ENCODE measurements around the gene SAT2. TPM values are rescaled to one million over a fixed set of nuclear protein-coding genes. Genes with fewer than 3 reads are reported as not detected.
A peak's percentile ranks its signal among the peaks of the same experiment; 100 is the strongest.
"Not testable (repeated sequence)": the region's sequence is repeated elsewhere in the genome, so short reads cannot be mapped to it uniquely, and the experiment has no call there.

Gene SAT2
- total RNA-seq, 2 experiments from 2014 or later, result 14.3 to 16.9 TPM

DNA sequence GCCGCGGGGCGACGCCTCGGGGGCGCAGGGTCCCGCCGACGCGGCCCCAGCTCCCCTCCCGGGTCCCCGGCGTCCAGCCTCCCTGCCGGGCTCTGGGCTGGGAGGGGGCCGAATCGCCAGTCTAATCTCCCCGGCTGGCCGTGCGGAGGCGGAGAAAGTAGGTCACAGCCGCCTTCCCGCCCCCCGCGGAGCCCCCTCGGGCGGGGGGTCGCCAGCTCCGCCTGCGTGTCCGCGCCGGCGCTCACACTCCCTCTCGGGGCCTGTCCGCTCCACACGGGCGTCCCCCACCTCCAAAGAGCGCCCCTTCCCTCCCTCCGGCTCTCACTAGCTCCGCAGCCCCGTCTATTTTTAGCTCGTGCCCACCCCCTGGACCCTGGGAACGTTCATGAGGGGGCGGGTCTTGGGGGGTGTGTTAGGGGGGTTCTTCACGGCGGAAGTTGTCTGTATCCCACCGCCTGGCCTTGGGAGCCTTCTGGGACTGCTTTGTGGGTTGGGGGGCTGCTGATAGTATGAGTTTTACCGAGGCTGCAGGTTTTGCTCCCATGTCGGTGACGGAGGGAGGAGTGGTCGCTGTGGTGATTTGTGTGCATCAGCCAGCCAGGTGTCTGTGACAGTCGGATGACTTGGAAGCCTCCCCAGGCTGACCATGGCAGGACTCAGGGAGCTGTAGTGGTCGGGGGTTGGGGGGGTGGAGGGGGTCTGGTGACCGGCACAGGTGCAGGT, 24.2 kb upstream of the SAT2 start:
- intact Hi-C loops (cut with micrococcal nuclease), result loop anchor here (5.0 kb wide), 1 partner anchor 65 kb away; the partner anchor contains the start of gene DNAH2
- H3K36me3 Mint-ChIP-seq (ENCODE audit: low read depth), result no peaks in the 10 kb centered on the region
- peaks cover 22% of the 10 kb centered on the region for H3K27me3 Mint-ChIP-seq (ENCODE audit: low read depth)
- peak overlapping the region; percentile 22 for H3K4me3 Mint-ChIP-seq
- no peak overlapping the region for H3K27ac Mint-ChIP-seq
- peaks cover 18% of the 10 kb centered on the region for H3K4me1 Mint-ChIP-seq (ENCODE audit: low read depth)
- H3K9me3 Mint-ChIP-seq, result no peaks in the 10 kb centered on the region
- CTCF ChIA-PET, result interaction anchor here (0.5 to 2.9 kb wide), 3 partner anchors 21 to 35 kb away, joined by 3 to 20 read pairs (median 12); partner anchors contain the start of genes SHBG, TP53 and WRAP53
- DNase-seq, result no peak

- peak overlapping the region; percentile 62 for H3K4me3 Mint-ChIP-seq
- no peaks in the 10 kb centered on the region for H3K36me3 Mint-ChIP-seq (ENCODE audit: low read depth)
- CTCF ChIA-PET, result interaction anchor here (2.4 to 2.9 kb wide), 2 partner anchors 20 to 36 kb away, joined by 12 to 20 read pairs; partner anchors contain the start of genes SHBG, TP53 and WRAP53
- intact Hi-C loops (cut with micrococcal nuclease), result loop anchor here (5.0 kb wide), 1 partner anchor 66 kb away; the partner anchor contains the start of gene DNAH2
- peaks cover 22% of the 10 kb centered on the region for H3K27me3 Mint-ChIP-seq (ENCODE audit: low read depth)
- H3K9me3 Mint-ChIP-seq, result no peaks in the 10 kb centered on the region
- no peak for DNase-seq
- peaks cover 18% of the 10 kb centered on the region for H3K4me1 Mint-ChIP-seq (ENCODE audit: low read depth)
- H3K27ac Mint-ChIP-seq, result no peak overlapping the region
Measured at GRCh38 chr17:7651097-7651664, 23.6 kb upstream of the SAT2 start.

DNA sequence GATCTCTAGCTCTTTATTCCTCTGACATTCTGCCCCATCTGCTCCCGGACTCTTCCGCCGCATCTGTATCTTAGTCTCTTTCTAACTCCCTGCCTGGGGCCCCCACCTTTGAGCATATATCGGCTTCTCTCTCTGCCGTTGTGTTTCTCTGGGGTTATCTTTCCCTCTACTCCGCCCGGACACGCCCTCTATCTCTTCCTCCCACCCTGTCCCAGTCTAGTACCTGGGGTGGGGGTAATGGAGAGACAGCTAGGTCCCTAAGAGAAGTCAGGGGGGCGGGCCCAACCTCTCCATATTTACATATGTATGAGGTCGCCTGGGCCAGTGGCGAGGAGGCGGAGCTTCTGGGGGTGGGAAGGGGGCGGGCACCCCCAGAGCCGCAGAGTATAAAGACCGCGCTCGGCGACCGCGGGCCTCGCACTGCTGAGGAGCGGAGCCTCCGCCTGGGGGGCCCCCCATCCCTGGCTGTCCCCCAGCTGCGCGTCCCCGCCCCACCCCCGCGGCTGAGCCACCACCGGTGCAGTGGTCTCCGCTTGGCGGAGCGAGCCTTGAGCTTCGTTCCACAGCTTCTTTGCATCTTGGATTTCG, 23.0 kb upstream of the SAT2 start, which contains the start of gene ATP1B2:
ATP1B2 (plus strand) TSS at position 418 of the 588 bp plus-strand sequence. CDS start 593 bp downstream, outside the sequence.
- peak; percentile 78 for DNase-seq
- H3K36me3 Mint-ChIP-seq (ENCODE audit: low read depth), result no peaks in the 10 kb centered on the region
- peak within 1 kb of the TSS; percentile 62 for H3K4me3 Mint-ChIP-seq
- no peak within 1 kb of the TSS for H3K27ac Mint-ChIP-seq
- peaks cover 18% of the 10 kb centered on the region for H3K4me1 Mint-ChIP-seq (ENCODE audit: low read depth)
- H3K9me3 Mint-ChIP-seq, result no peaks in the 10 kb centered on the region
- CTCF ChIA-PET, result interaction anchor here (2.4 to 2.9 kb wide), 2 partner anchors 19 to 37 kb away, joined by 12 to 20 read pairs; partner anchors contain the start of genes SHBG, TP53 and WRAP53
- peaks cover 22% of the 10 kb centered on the region for H3K27me3 Mint-ChIP-seq (ENCODE audit: low read depth)
- intact Hi-C loops (cut with micrococcal nuclease), result loop anchor here (1.0 to 5.0 kb wide), 2 partner anchors 35 to 67 kb away; partner anchors contain the start of gene DNAH2

DNA sequence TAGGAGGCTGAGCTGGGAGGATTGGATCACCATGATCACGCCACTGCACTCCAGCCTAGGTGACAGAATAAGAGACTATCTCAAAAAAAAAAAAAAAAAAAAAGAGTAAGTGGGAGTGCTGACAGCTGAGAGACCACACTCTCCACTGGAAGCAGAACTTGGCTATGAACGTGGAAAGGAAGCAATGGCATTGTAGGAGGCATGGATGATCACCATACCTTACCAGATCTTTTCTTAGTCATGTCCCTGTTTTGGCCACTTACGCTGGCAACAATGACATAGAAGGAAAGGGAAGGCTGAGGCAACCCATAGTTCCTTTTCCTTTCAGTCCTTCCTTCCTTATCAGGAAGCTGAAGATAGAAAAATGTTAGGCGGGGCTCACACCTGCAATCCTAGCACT, 19.4 kb upstream of the SAT2 start:
- H3K4me3 Mint-ChIP-seq, result no peak overlapping the region
- DNase-seq, result no peak
- H3K27ac Mint-ChIP-seq, result no peak overlapping the region
- intact Hi-C loops (cut with micrococcal nuclease), result no loop called here
- no peaks in the 10 kb centered on the region for H3K36me3 Mint-ChIP-seq (ENCODE audit: low read depth)
- H3K4me1 Mint-ChIP-seq (ENCODE audit: low read depth), result peaks cover 25% of the 10 kb centered on the region
- H3K27me3 Mint-ChIP-seq (ENCODE audit: low read depth), result peaks cover 16% of the 10 kb centered on the region
- H3K9me3 Mint-ChIP-seq, result no peaks in the 10 kb centered on the region
- CTCF ChIA-PET, result interaction anchor here (0.6 kb wide), 1 partner anchor 12 kb away, joined by 3 read pairs; no protein-coding TSS in a partner anchor

GRCh38 chr17:7646457-7646856, 18.8 kb upstream of the SAT2 start:
- intact Hi-C loops (cut with micrococcal nuclease), result no loop called here
- Mint-ChIP-seq H3K4me3 (no peak overlapping the region), H3K4me1 (ENCODE audit: low read depth) (peaks cover 25% of the 10 kb centered on the region), H3K27ac (no peak overlapping the region), H3K9me3 (peaks cover 1% of the 10 kb centered on the region), H3K27me3 (ENCODE audit: low read depth) (peaks cover 13% of the 10 kb centered on the region), H3K36me3 (ENCODE audit: low read depth) (no peaks in the 10 kb centered on the region)
- no peak for DNase-seq
- CTCF ChIA-PET, result interaction anchor here (0.6 kb wide), 1 partner anchor 12 kb away, joined by 3 read pairs; no protein-coding TSS in a partner anchor

- H3K9me3 Mint-ChIP-seq, result peaks cover 1% of the 10 kb centered on the region
- no peaks in the 10 kb centered on the region for H3K36me3 Mint-ChIP-seq (ENCODE audit: low read depth)
- no peak overlapping the region for H3K4me3 Mint-ChIP-seq
- H3K27ac Mint-ChIP-seq, result no peak overlapping the region
- DNase-seq, result no peak
- CTCF ChIA-PET, result no interaction called here
- peaks cover 11% of the 10 kb centered on the region for H3K4me1 Mint-ChIP-seq (ENCODE audit: low read depth)
- intact Hi-C loops (cut with micrococcal nuclease), result no loop called here
- H3K27me3 Mint-ChIP-seq (ENCODE audit: low read depth), result peaks cover under 1% of the 10 kb centered on the region
Measured at GRCh38 chr17:7644775-7645174, 17.2 kb upstream of the SAT2 start.

DNA sequence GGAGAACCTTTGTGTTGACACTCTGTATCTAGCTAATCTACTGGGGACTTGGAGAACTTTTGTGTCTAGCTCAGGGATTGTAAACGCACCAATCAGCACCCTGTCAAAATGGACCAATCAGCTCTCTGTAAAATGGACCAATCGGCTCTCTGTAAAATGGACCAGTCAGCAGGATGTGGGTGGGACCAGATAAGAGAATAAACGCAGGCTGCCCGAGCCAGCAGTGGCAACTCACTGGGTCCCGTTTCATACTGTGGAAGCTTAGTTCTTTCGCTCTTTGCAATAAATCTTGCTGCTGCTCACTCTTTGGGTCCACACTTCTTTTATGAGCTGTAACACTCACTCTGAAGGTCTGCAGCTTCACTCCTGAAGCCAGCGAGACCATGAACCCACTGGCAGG, 14.0 kb upstream of the SAT2 start:
- H3K27me3 Mint-ChIP-seq (ENCODE audit: low read depth); H3K9me3 Mint-ChIP-seq; H3K36me3 Mint-ChIP-seq (ENCODE audit: low read depth); intact Hi-C loops (cut with micrococcal nuclease); H3K4me1 Mint-ChIP-seq (ENCODE audit: low read depth): not testable (repeated sequence)
- Mint-ChIP-seq H3K4me3 (peak overlapping the region; percentile 69), H3K27ac (peak overlapping the region; percentile 54)
- DNase-seq, result peak; percentile 46
- CTCF ChIA-PET, result interaction anchor here (0.6 to 2.0 kb wide), 6 partner anchors 9 to 48 kb away, joined by 3 to 13 read pairs (median 3); partner anchors contain the start of gene TP53

- Mint-ChIP-seq H3K36me3 (ENCODE audit: low read depth) (no peaks in the 10 kb centered on the region), H3K27me3 (ENCODE audit: low read depth) (no peaks in the 10 kb centered on the region), H3K27ac (no peak overlapping the region), H3K4me3 (no peak overlapping the region), H3K4me1 (ENCODE audit: low read depth) (peaks cover 10% of the 10 kb centered on the region), H3K9me3 (peaks cover 1% of the 10 kb centered on the region)
- intact Hi-C loops (cut with micrococcal nuclease), result no loop called here
- CTCF ChIA-PET, result interaction anchor here (0.6 to 1.0 kb wide), 2 partner anchors 29 to 47 kb away, joined by 3 read pairs; partner anchors contain the start of gene TP53
- no peak for DNase-seq
Measured at GRCh38 chr17:7640783-7641182, 13.2 kb upstream of the SAT2 start.

GRCh38 chr17:7636163-7636562, 8.5 kb upstream of the SAT2 start:
- CTCF ChIA-PET, result interaction anchor here (1.7 kb wide), 1 partner anchor 51 kb away, joined by 6 read pairs; the partner anchor contains the start of gene TP53
- H3K4me3 Mint-ChIP-seq, result no peak overlapping the region
- H3K36me3 Mint-ChIP-seq (ENCODE audit: low read depth), result no peaks in the 10 kb centered on the region
- no peaks in the 10 kb centered on the region for H3K4me1 Mint-ChIP-seq (ENCODE audit: low read depth)
- no peak for DNase-seq
- no peak overlapping the region for H3K27ac Mint-ChIP-seq
- no peaks in the 10 kb centered on the region for H3K9me3 Mint-ChIP-seq
- H3K27me3 Mint-ChIP-seq (ENCODE audit: low read depth), result no peaks in the 10 kb centered on the region
- intact Hi-C loops (cut with micrococcal nuclease), result no loop called here

DNA sequence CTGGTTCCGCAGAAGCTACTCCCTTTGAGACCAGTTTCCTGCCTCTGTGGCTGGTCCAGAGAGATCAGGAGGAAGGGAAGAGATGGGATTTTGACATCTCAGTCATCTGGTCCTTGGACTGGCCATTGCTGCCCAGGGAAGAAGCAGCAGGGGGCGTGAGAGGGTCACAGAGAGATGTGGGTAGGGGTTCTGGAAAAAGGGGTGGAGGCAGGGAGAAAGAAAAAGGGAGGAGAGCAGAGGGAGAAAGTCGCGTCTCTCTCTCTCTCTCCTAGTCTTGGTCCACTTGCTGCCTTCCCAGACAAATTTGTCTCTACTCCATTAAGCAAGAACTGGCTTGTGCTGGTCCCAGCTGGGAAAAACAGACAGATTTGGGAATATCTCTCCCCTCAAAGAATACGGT, 6.8 kb upstream of the SAT2 start:
- Mint-ChIP-seq H3K9me3 (no peaks in the 10 kb centered on the region), H3K4me1 (ENCODE audit: low read depth) (no peaks in the 10 kb centered on the region), H3K4me3 (no peak overlapping the region), H3K36me3 (ENCODE audit: low read depth) (no peaks in the 10 kb centered on the region), H3K27me3 (ENCODE audit: low read depth) (no peaks in the 10 kb centered on the region), H3K27ac (no peak overlapping the region)
- peak; percentile 59 for DNase-seq
- intact Hi-C loops (cut with micrococcal nuclease), result no loop called here
- CTCF ChIA-PET, result interaction anchor here (0.6 to 5.6 kb wide), 5 partner anchors 12 to 183 kb away, joined by 3 to 56 read pairs (median 3); partner anchors contain the start of genes TP53 and WRAP53

- no peaks in the 10 kb centered on the region for H3K36me3 Mint-ChIP-seq (ENCODE audit: low read depth)
- CTCF ChIA-PET, result interaction anchor here (0.6 to 5.6 kb wide), 13 partner anchors 9 to 111 kb away, joined by 3 to 56 read pairs (median 4); partner anchors contain the start of genes FXR2, TP53 and WRAP53
- H3K27ac Mint-ChIP-seq, result no peak overlapping the region
- no peaks in the 10 kb centered on the region for H3K4me1 Mint-ChIP-seq (ENCODE audit: low read depth)
- H3K27me3 Mint-ChIP-seq (ENCODE audit: low read depth), result no peaks in the 10 kb centered on the region
- no peaks in the 10 kb centered on the region for H3K9me3 Mint-ChIP-seq
- no peak for DNase-seq
- no peak overlapping the region for H3K4me3 Mint-ChIP-seq
- intact Hi-C loops (cut with micrococcal nuclease), result no loop called here
Measured at GRCh38 chr17:7633093-7633492, 5.5 kb upstream of the SAT2 start.

DNA sequence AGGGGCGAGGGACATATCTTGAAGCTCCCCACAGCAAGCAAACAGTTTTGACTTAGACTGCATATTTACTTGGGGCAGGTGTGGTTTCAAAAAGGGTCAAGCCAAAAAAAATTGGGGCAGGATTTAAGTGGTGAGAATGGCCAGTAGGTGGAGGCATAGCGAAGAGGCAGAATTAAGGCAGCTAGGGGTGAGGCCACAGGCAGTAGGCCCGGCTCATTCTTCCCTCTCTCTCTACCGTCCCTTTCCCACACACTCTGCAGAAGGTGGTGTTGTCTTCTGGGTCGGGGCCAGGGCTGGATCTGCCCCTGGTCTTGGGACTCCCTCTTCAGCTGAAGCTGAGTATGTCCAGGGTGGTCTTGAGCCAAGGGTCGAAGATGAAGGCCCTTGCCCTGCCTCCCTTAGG, 4.9 kb upstream of the SAT2 start:
- CTCF ChIA-PET, result interaction anchor here (0.6 to 5.6 kb wide), 17 partner anchors 10 to 262 kb away, joined by 3 to 56 read pairs (median 4); partner anchors contain the start of genes ATP1B2, FXR2, TP53 and WRAP53
- Mint-ChIP-seq H3K4me3 (no peak overlapping the region), H3K4me1 (ENCODE audit: low read depth) (peaks cover 2% of the 10 kb centered on the region), H3K36me3 (ENCODE audit: low read depth) (no peaks in the 10 kb centered on the region), H3K27me3 (ENCODE audit: low read depth) (no peaks in the 10 kb centered on the region), H3K27ac (no peak overlapping the region), H3K9me3 (no peaks in the 10 kb centered on the region)
- intact Hi-C loops (cut with micrococcal nuclease), result loop anchor here (1.0 kb wide), 2 partner anchors 56 to 85 kb away; partner anchors contain the start of genes DNAH2 and WRAP53
- DNase-seq, result peak; percentile 60
